ENCODE data around the gene PABPN1.
A peak's percentile ranks its signal among the peaks of the same experiment; 100 is the strongest.
"Not testable (repeated sequence)": the region's sequence is repeated elsewhere in the genome, so short reads cannot be mapped to it uniquely, and the experiment has no call there.

The PABPN1 gene

DNA sequence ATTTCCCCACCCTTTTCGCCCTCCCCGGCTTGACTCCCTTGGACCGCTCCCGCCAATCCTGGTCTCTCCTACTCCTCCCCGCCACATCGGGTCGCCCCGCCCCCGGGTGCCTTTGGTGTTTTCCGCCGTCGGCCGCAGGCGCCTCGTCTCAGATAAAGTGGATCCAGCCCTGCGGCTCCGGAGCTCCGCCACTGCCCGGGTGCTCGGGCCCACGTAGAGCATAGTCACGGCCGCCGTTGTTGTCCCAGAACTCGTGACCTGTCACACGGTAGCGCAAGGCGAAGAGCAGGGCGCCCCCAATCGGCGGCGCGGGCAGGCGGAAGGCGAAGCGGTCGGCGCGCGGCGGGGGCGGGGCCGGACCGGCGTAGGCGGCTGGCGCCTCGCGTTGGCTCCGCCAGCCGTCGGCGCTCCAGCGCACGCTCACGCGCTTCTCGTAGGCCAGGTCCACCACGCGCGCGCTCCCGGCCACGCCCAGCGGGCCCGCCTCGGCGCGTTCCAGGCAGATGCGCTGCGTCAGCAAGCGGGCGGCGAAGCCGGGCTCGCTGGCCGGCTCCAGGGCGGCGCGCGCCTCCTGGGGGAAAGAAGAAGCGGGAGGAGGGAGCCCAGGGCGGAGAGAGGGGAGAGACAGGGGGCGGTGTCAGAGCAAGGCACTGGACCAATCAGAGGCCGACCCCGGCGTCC is 19.8 kb upstream of the PABPN1 start:
- peak; percentile 92 to 98 for DNase-seq (ENCODE audit: low read depth in 2 of 2)

DNA sequence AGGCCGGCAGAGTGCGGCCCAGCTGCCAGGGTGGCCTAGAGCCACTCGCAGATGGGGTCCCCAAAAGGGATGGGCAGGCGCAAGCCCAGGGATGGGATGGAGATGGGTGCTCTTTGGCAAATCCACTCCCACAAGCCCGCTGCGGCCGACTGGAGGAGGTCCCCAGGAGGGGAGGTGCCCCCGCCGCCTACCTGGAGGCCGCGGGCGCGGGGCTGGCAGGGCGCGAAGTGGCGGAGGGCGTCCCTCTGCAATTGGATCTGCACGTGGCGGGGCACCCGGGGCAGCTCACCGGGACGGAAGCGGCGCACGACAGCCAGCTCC is 19.3 kb upstream of the PABPN1 start:
- no peak for DNase-seq (ENCODE audit: low read depth in 2 of 2)

DNA sequence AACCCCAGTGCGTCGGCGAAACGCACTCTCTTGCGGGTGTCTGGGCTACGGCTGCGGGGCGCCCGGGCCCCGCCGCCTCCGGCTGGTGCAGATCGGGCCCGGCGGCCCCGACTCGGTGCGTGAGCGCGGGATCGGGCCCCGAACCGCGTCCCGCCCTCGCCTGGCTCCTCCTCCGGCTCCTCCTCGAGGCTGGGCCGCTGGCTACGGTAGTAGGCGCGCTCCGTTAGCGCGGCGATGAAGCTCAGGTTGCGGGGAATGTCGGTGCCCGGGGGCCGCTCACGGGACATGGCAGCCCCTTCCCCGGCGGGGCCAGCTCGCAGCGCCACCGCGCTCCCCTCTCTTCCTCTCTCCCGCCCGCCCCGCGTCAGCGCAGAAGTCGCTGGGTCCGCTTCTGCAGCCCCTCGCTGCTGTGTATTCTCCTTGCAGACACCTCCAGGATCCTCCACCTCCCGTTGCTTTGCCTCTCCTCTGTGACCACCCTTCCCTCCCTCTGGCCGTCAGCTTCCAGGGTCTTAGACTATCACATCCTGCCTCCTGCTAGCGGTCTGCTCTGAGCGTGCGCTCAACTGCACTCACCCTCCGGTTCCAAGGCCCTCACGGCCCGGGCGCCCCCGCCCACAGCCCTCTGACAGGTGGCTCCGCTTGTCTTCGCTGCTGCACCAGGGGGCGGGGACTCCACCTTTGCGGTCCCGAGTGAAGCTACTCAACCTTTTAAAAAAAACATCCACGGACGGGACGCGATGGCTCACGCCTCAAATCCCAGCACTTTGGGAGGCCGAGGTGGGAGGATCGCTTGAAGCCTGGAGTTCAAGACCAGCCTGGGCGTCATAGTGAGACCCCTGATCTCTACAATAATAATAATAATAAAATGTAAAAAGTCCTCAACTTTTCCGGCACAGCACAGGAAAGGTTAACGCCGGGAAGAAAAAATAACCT is 18.7 kb upstream of the PABPN1 start, which contains the start of gene PPP1R3E:
Gene PPP1R3E, minus strand, starts transcription at position 570 of the 936 bp plus-strand sequence. Its CDS starts 283 bp downstream, at position 287.
- DNase-seq (ENCODE audit: low read depth in 2 of 2): peak; percentile 69 to 83

DNA sequence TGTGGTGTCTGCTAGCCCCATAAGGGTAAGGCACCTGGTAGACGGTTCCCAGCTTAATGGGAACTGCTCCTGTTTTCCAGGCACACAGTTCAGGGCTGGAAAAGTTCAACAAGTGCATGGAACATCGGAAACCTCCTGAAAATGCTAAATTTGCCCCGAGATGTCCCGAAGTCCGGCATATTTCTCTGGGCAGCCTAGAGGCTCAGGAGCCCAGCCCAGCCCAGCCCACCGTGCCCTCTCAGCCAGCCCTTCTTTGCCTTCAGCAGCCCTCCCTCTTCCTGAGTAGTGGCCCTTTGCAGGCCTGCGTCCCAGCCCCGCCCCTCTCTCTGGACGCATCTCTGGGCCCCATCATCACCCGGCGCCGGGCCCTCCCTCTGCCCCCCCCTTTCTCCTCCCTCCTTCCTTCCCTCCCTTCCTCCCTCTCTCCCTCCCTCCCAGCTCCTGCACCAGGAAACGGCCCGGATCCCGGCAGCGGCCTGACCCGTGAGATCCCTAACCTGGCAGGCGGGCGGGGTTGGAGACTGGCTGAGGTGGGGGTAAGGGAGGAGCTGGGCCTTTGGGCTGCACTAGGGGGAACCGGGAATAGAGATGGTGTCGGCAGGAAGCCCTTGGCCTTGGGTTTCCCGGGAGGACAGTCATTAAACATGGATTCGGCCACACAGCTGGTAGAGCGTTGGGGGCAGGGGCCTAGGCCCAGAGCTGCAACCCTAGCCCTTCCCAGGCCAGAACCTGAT is 14.7 kb upstream of the PABPN1 start, which contains the start of gene BCL2L2:
Gene BCL2L2, plus strand, starts transcription at position 422 of the 734 bp plus-strand sequence. CDS start 935 bp downstream, outside the sequence.
- no peak for DNase-seq (ENCODE audit: low read depth in 2 of 2)

DNA sequence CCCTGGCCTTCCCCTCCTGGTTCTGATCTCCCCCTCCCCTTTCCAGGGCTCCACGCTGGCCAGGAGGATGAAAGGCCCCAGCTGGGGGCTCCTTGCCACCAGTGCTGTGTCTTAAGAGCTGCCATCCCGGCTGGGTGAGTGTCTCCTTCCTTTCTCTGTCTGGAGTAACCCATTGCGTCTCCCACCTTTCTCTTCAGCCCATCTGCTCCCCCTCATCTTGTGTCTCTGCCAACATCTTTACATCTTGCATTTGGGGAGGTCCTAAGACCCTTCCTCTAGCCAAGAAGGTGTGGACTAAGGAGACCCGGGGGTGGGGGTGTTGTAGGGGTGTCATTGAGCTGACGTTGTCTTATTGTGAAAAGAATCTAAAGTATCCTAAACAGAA is 14.1 kb upstream of the PABPN1 start:
- no peak for DNase-seq (ENCODE audit: low read depth in 2 of 2)

GRCh38 chr14:23307687-23308644 is 13.3 kb upstream of the PABPN1 start:
- no peak for DNase-seq (ENCODE audit: low read depth in 2 of 2)

GRCh38 chr14:23308721-23309445 is 12.4 kb upstream of the PABPN1 start:
- DNase-seq (ENCODE audit: low read depth in 2 of 2): no peak

- no peak for DNase-seq (ENCODE audit: low read depth in 2 of 2)
Measured at GRCh38 chr14:23310546-23310945, 10.7 kb upstream of the PABPN1 start.

DNA sequence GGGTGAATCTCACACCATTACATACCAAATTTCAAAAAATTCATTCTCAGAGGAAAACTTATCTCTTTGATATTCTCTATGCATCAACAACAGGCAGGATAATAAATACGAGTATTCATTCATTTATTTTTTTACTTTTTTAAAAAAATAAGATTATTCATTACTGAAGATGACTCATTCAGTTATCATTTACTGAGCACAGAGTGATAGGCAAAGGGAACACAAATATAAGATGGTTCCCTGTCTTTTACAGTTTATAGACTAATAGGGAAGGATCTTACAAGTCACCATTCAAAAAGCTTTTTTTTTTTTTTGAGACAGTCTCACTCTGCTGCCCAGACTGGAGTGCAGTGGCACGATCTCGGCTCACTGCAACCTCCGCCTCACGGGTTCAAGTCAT is 5.0 kb upstream of the PABPN1 start:
- no peak for DNase-seq (ENCODE audit: low read depth in 2 of 2)

GRCh38 chr14:23319746-23320583 is 1.3 kb upstream of the PABPN1 start:
- no peak for DNase-seq (ENCODE audit: low read depth in 2 of 2)

DNA sequence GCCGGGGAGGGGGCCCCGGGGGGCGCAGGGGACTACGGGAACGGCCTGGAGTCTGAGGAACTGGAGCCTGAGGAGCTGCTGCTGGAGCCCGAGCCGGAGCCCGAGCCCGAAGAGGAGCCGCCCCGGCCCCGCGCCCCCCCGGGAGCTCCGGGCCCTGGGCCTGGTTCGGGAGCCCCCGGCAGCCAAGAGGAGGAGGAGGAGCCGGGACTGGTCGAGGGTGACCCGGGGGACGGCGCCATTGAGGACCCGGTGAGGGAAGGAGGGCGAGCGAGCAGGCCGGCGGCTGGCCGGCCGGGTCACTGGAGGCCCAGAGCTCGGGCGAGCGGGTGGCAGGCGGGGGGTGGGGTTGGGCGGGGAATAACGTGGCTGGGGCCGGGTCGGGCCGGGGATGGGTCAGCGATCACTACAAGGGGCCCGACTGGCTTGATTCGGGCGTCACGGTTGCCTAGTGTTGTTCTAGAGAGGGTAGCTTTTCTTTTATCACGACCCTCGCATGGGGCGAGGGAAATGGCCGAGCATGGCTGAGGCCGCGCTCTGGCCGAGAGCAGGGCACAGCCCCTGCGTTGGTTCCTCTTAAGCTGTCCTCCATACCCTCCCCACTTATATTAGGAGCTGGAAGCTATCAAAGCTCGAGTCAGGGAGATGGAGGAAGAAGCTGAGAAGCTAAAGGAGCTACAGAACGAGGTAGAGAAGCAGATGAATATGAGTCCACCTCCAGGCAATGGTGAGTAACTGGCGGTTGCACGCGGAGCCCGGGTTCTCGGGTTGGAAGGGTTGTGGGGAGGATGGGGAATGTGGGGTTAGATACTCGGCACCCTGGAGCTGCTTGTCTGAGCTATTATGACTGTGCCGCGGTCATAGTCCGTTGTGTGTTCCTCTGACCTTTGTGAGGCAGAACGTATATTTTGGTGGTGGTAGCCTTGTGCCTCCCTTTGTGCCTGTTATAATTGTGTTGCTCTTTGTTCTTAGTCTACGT is 603 bp downstream of the PABPN1 start:
- peak; percentile 26 to 33 for DNase-seq (ENCODE audit: low read depth in 2 of 2)

DNA sequence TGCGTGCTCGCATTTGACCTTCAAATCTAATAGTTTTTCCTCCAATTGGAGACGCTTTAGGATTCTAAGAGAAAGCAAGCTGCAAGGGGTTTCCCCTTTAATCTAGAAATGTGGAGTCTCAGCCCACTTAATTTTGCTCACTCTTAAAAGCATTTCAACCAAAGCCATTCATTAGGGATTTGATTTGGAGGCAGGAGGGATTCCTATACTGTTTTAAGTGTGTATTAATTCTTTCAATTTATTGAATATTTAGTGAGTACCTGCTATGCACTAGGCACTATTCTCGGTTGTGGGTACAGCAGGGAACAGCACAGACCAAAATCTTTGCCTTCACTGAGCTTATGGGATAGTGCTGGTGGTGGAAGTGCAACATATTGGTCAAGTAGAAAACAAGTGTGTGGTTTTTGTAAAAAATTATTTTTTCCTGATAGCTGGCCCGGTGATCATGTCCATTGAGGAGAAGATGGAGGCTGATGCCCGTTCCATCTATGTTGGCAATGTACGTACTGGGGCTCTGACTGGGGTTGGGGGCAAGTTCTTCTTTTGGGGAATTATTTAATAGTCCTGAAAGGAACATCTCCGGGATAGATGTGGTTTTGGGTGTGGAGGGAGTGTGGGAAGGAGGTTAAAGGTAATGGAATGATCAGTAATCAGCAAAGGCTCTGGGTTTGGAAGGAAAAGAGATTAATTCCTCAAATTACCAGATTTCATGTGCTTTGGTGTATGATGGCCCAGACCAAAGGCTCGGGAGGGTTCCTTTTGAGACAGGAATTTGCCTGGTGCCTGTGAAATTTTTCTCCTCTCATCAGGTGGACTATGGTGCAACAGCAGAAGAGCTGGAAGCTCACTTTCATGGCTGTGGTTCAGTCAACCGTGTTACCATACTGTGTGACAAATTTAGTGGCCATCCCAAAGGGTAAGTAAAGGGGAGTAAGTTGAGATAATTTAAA is 1.6 kb downstream of the PABPN1 start:
- DNase-seq (ENCODE audit: low read depth in 2 of 2): no peak

DNA sequence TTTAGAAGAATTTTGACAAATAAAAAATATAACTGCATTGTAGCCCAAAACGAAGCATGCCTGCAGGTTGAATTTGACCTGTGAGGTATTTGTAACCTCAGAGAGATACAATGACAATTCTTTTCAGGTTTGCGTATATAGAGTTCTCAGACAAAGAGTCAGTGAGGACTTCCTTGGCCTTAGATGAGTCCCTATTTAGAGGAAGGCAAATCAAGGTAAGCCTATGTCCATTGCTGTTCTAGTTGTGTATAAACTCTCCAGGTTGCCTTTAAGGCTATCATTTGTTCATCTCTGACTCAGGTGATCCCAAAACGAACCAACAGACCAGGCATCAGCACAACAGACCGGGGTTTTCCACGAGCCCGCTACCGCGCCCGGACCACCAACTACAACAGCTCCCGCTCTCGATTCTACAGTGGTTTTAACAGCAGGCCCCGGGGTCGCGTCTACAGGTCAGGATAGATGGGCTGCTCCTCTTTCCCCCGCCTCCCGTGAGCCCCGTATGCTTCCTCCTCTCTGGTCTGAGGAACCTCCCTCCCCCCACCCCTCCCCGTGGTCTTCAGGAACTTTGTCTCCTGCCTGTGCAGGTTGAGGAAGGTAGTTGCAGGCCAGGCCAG is 2.7 kb downstream of the PABPN1 start:
- no peak for DNase-seq (ENCODE audit: low read depth in 2 of 2)

GRCh38 chr14:23324455-23324846 is 3.2 kb downstream of the PABPN1 start:
- DNase-seq (ENCODE audit: low read depth in 2 of 2): no peak

- no peak for DNase-seq (ENCODE audit: low read depth in 2 of 2)
Measured at GRCh38 chr14:23324993-23325392, 3.7 kb downstream of the PABPN1 start.

DNA sequence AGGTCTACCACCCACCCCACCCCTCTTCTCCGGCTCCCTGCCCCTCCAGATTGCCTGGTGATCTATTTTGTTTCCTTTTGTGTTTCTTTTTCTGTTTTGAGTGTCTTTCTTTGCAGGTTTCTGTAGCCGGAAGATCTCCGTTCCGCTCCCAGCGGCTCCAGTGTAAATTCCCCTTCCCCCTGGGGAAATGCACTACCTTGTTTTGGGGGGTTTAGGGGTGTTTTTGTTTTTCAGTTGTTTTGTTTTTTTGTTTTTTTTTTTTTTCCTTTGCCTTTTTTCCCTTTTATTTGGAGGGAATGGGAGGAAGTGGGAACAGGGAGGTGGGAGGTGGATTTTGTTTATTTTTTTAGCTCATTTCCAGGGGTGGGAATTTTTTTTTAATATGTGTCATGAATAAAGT is 4.5 kb downstream of the PABPN1 start:
- not testable (repeated sequence) for DNase-seq (ENCODE audit: low read depth in 2 of 2)
